Smooth muscle cell (in vitro differentiated cells): ENCODE measurements around the gene HMCN2. TPM values are rescaled to one million over a fixed set of nuclear protein-coding genes. Genes with fewer than 3 reads are reported as not detected.
"Not testable (repeated sequence)": the region's sequence is repeated elsewhere in the genome, so short reads cannot be mapped to it uniquely, and the experiment has no call there.

ENCODE experiments used
- DNase-seq: peaks from one replicate; lab custom pipeline; 2025; ENCODE audit not compliant: unreplicated experiment; lab: John Stamatoyannopoulos, UW
- H2AFZ ChIP-seq: fragments of 200-600 bp; sonication (generic); 2 replicates; pipeline ENCODE4 v1.6.0; 2016; ENCODE audit warnings: antibody characterized with exemption, low read depth, mild to moderate bottlenecking
- H3F3A ChIP-seq: fragments of 200-600 bp; sonication (generic); 2 replicates; pipeline ENCODE4 v1.6.0; 2017; ENCODE audit warnings: antibody characterized with exemption, low read depth
- H3K27ac ChIP-seq: fragments of 200-600 bp; sonication (generic); 2 replicates; pipeline ENCODE4 v1.5.1; 2016; ENCODE audit warnings: low read depth, mild to moderate bottlenecking
- H3K27me3 ChIP-seq: fragments of 200-600 bp; sonication (generic); 2 replicates; pipeline ENCODE4 v1.6.1; 2016; ENCODE audit warnings: low read depth, mild to moderate bottlenecking
- H3K36me3 ChIP-seq: fragments of 200-600 bp; sonication (generic); 2 replicates; pipeline ENCODE4 v1.5.1; 2016; ENCODE audit warnings: low read depth
- H3K4me1 ChIP-seq: fragments of 200-600 bp; sonication (generic); 2 replicates; pipeline ENCODE4 v1.5.1; 2016; ENCODE audit warnings: low read depth
- H3K4me2 ChIP-seq: fragments of 200-600 bp; sonication (generic); 2 replicates; pipeline ENCODE4 v1.6.0; 2016; ENCODE audit warnings: mild to moderate bottlenecking
- H3K4me3 ChIP-seq: fragments of 200-600 bp; sonication (generic); 2 replicates; pipeline ENCODE4 v1.5.1; 2016; ENCODE audit warnings: mild to moderate bottlenecking
- H3K79me2 ChIP-seq: fragments of 200-600 bp; sonication (generic); 2 replicates; pipeline ENCODE4 v1.6.0; 2016; ENCODE audit warnings: low read depth, mild to moderate bottlenecking
- H3K9ac ChIP-seq: fragments of 200-600 bp; sonication (generic); 2 replicates; pipeline ENCODE4 v1.6.0; 2016; ENCODE audit warnings: low read depth
- H3K9me3 ChIP-seq: fragments of 200-600 bp; sonication (generic); replicated peaks from 2 replicates; pipeline ENCODE4 v1.5.1; 2016; ENCODE audit warnings: low read depth
- H4K20me1 ChIP-seq: fragments of 200-600 bp; sonication (generic); 2 replicates; pipeline ENCODE4 v1.6.0; 2016; ENCODE audit warnings: low read depth
- WGBS: methylation state at CpG from one replicate; pipeline ENCODE4 v1.1.7; 2016; ENCODE audit warnings: low lambda C conversion rate; 5-methylcytosine and 5-hydroxymethylcytosine counted together
- polyA plus RNA-seq: library from polyadenylated mRNA; unstranded; fragments of >200 nt; fragmentation: Nextera tagmentation; extraction: Ambion mirVana; gene quantifications from 2 replicates; pipeline ENCODE4 v1.2.1, GENCODE V29; 2016
- total RNA-seq: library from RNA; depleted of rRNA; stranded (reverse); fragments of >200 nt; gene quantifications from 2 replicates; pipeline ENCODE4 v1.2.3, GENCODE V29; 2014
- TF ChIP-seq, protein P1 (sequence below): fragments of 200-600 bp; sonication (generic); IDR thresholded peaks from 2 replicates; pipeline ENCODE4 v1.5.1; 2017; ENCODE audit warnings: borderline replicate concordance, mild to moderate bottlenecking, antibody characterized with exemption; ENCODE audit not compliant: insufficient read depth, poor library complexity, severe bottlenecking

HMCN2 gene
- total and polyA plus RNA-seq, 2 experiments from 2014 or later: under 0.01 TPM; not detected in 1

DNA sequence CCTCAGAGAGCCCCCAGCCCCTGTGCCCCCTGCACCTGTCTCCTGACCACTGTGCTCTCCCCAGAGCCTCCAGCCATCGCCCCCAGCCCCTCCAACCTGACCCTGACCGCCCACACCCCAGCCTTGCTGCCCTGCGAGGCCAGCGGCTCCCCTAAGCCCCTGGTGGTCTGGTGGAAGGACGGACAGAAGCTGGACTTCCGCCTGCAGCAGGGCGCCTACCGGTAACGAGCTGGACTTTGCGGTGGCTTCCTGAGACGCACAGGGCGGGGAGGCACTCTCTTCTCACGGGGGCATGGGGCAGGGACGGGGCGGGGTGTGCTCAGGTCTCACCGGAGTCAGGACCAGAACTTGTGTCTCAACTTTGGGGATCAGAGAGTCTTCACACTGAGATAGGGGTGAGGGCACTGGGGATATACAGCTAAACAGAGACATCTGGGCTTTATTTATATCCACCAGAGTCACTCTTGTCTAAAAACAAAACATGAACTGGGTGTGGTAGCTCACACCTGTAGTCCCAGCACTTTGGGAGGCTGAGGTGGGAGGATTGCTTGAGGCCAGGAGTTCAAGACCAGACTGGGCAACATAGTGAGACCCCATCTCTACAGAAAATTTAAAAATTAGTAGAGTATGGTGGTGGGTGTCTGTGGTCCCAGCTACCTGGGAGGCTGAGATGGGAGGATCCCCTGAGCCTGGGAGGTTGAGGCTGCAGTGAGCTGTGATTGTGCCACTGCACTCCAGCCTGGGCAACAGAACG lies 133.1 kb downstream of the HMCN2 start:
- 96% methylated on average over 11 of the region's 17 CpGs for WGBS
- no peaks in the 10 kb centered on the region for H3K9me3 ChIP-seq
- no peak overlapping the region for H2AFZ ChIP-seq
- H3F3A ChIP-seq: no peaks in the 10 kb centered on the region
- H3K4me2 ChIP-seq: no peak overlapping the region
- no peaks in the 10 kb centered on the region for H3K27me3 ChIP-seq
- DNase-seq: no peak
- no peak overlapping the region for H3K27ac ChIP-seq
- TF ChIP-seq, protein P1, sequence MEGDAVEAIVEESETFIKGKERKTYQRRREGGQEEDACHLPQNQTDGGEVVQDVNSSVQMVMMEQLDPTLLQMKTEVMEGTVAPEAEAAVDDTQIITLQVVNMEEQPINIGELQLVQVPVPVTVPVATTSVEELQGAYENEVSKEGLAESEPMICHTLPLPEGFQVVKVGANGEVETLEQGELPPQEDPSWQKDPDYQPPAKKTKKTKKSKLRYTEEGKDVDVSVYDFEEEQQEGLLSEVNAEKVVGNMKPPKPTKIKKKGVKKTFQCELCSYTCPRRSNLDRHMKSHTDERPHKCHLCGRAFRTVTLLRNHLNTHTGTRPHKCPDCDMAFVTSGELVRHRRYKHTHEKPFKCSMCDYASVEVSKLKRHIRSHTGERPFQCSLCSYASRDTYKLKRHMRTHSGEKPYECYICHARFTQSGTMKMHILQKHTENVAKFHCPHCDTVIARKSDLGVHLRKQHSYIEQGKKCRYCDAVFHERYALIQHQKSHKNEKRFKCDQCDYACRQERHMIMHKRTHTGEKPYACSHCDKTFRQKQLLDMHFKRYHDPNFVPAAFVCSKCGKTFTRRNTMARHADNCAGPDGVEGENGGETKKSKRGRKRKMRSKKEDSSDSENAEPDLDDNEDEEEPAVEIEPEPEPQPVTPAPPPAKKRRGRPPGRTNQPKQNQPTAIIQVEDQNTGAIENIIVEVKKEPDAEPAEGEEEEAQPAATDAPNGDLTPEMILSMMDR: no peak
- H3K4me3 ChIP-seq: no peak overlapping the region
- no peaks in the 10 kb centered on the region for H3K79me2 ChIP-seq
- no peaks in the 10 kb centered on the region for H3K4me1 ChIP-seq
- H3K9ac ChIP-seq: no peak overlapping the region
- no peaks in the 10 kb centered on the region for H4K20me1 ChIP-seq
- no peaks in the 10 kb centered on the region for H3K36me3 ChIP-seq

DNA sequence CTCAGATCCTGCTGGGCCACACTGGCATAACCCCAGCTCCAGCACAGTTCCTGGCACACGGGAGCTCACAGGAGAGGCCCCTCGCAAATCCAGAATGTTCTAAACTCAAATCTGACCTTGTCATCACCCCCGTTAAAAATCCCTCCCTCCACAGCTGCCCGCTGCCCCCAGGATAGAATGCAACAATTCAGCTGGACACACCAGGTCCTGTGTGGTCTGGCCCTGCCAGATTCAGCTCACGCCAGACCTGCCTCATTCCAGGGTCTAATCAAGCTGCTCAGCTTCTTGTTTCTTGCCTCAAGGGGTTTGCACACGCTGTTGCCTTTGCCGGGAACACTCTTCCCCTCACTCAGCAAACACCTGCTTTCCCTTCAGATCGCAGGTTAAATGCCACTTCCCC lies 134.2 kb downstream of the HMCN2 start:
- Histone ChIP-seq H2AFZ (no peak overlapping the region), H3K4me2 (no peak overlapping the region), H3K27ac (no peak overlapping the region), H3K79me2 (no peaks in the 10 kb centered on the region), H3K4me3 (no peak overlapping the region), H3K36me3 (no peaks in the 10 kb centered on the region), H3K27me3 (no peaks in the 10 kb centered on the region), H3K9me3 (no peaks in the 10 kb centered on the region), H4K20me1 (no peaks in the 10 kb centered on the region), H3K9ac (no peak overlapping the region), H3F3A (no peaks in the 10 kb centered on the region), H3K4me1 (no peaks in the 10 kb centered on the region)
- TF ChIP-seq, protein P1: no peak
- 67% methylated on average over 8 of the region's 8 CpGs for WGBS
- no peak for DNase-seq

DNA sequence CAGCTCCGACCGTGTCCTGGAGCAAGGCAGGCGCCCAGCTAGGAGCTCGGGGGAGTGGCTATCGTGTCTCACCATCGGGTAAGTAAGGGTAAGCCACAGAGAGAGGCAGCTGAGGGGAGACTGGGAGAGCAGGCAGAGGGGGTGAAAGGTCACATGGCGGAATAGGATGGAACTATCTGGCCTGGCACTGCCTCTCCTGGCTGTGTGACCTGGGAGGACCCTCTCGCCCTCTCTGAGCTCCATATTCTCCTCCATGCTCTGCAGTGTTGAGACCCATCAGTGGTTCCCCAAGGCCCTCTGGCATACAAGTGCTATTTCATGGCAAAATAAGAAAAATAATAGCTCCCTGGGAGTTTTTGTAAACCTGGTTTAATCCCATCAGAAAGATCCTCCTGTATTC lies 135.3 kb downstream of the HMCN2 start:
- DNase-seq: no peak
- Histone ChIP-seq H3K4me1 (no peaks in the 10 kb centered on the region), H3K79me2 (no peaks in the 10 kb centered on the region), H3K27me3 (no peaks in the 10 kb centered on the region), H3K36me3 (no peaks in the 10 kb centered on the region), H2AFZ (no peak overlapping the region), H3K4me2 (no peak overlapping the region), H3K9me3 (no peaks in the 10 kb centered on the region), H3K27ac (no peak overlapping the region), H4K20me1 (no peaks in the 10 kb centered on the region), H3K4me3 (no peak overlapping the region), H3F3A (no peaks in the 10 kb centered on the region), H3K9ac (no peak overlapping the region)
- TF ChIP-seq, protein P1: no peak
- WGBS: 92% methylated on average over 8 of the region's 8 CpGs

DNA sequence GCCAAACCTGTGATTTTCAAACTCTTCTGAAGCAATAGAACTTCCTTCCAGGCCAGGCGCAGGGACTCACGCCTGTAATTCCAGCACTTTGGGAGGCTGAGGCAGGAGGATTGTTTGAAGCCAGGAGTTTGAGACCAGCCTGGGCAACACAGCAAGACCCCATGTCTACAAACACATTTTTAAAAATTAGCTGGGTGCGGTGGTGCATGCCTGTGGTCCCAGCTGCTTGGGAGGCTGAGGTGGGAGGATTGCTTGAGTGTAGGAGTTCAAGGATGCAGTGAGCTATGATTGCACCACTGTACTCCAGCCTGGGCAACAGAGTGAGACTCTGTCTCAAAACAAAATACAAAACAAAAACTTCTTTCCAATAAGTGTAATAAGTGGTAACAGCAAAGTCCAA lies 136.2 kb downstream of the HMCN2 start:
- H2AFZ ChIP-seq, H3K79me2 ChIP-seq, DNase-seq, H3K27me3 ChIP-seq, H3K9ac ChIP-seq, H3F3A ChIP-seq, H3K36me3 ChIP-seq, H4K20me1 ChIP-seq, H3K9me3 ChIP-seq, H3K4me1 ChIP-seq, H3K27ac ChIP-seq, H3K4me2 ChIP-seq, H3K4me3 ChIP-seq: not testable (repeated sequence)
- 98% methylated on average over 3 of the region's 3 CpGs for WGBS
